Body of pancreas (tissue), 4 donors: Measurements from ENCODE around the gene SIGLEC1.

Experiments
- CTCF ChIP-seq, 7 experiments: fragments of 450-650 bp in 4 of 7; fragments of 200-600 bp in 3 of 7; sonication (generic) in 3 of 7; IDR thresholded peaks; one replicate each; pipeline ENCODE4 v1.5.1; 2016 to 2019; ENCODE audit warnings: antibody characterized with exemption in 7 of 7
- POLR2A ChIP-seq, 3 donors: fragments of 450-650 bp; IDR thresholded peaks; one replicate each; pipeline ENCODE4 v1.6.1; 2016; ENCODE audit warnings: antibody characterized with exemption in 3 of 3, mild to moderate bottlenecking in 2 of 3

- TF ChIP-seq CTCF (IDR thresholded peaks at IDR 0.05) (no peak), POLR2A (IDR thresholded peaks at IDR 0.05) (no peak)
These were observed 47.5 kb upstream of the SIGLEC1 start for GRCh38 chr20:3759884-3760283.
